NCI-H460 (cell line): ENCODE measurements around the gene WNT3A. TPM values are rescaled to one million over a fixed set of nuclear protein-coding genes. Genes with fewer than 3 reads are reported as not detected.
"Not testable (repeated sequence)": the region's sequence is repeated elsewhere in the genome, so short reads cannot be mapped to it uniquely, and the experiment has no call there.

Experiments used
- DNase-seq: peaks from one replicate; pipeline ENCODE4 v3.0.0-alpha.2; 2016; ENCODE audit warnings: low read depth; ENCODE audit errors: extremely low read depth
- total RNA-seq: library from RNA; depleted of rRNA; stranded (reverse); fragments of >200 nt; shearing (Covaris generic); gene quantifications from 2 replicates; pipeline ENCODE4 v1.2.3, GENCODE V29; 2014

The WNT3A gene
- total RNA-seq, 1 experiment from 2014 or later: not detected

GRCh38 chr1:228010921-228011320, 4.1 kb downstream of the WNT3A start:
- DNase-seq: no peak

DNA sequence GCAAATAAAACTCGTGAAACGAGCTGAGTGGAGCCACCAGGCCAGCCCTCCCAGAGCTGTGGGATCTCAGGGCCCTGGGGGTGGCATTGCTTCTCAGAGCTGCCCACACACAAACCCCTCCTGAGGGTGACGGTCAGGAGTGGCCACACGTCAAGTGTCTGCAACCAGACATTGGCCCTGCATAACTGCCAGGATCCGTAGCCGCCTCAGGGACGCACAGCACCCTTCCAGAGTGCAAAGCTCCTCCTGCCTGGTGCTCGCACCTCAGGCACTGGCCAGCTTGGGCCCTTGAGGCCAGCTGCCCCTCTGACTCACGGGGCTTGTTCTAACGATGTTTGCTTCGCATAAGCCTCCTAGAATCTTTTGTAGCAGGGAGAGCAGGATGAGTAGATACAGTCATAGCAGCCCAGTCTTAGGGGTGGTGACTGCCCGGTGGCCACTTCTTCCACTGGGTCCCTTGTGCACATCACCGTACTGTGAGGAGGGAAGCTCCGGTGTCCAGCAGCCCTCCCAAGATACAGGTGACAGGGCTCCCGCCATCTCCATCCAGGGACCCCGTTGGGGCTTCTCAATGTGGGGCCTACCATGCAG, 5.0 kb downstream of the WNT3A start:
- no peak for DNase-seq

DNA sequence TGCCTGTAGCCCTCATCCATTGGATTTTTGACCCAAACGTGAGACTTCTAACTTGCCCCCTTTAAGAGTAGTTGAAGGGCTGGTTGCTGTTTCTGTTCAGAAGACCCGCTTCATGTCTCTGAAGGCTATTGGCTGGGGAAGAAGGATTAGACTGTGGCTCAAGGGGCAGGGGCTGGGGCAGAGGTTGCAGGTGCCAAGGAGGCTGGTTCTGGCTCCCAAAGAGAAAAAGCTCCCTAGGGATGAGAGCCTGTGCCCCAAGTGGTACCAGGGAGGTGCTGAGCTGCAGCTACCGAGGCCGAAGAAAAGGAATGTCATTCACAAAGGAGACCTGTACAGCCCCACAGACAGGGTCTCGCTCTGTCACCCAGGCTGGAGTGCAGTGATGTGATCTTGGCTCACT, 5.8 kb downstream of the WNT3A start:
- no peak for DNase-seq

GRCh38 chr1:228013131-228013934, 6.5 kb downstream of the WNT3A start:
- DNase-seq: no peak

- no peak for DNase-seq
Measured at GRCh38 chr1:228013935-228014930, 7.4 kb downstream of the WNT3A start.

GRCh38 chr1:228015276-228016180, 8.7 kb downstream of the WNT3A start:
- no peak for DNase-seq

- DNase-seq: no peak
Measured at GRCh38 chr1:228016181-228016510, 9.3 kb downstream of the WNT3A start.

- DNase-seq: no peak
Measured at GRCh38 chr1:228016653-228017355, 10.0 kb downstream of the WNT3A start.

- no peak for DNase-seq
Measured at GRCh38 chr1:228017356-228018124, 10.7 kb downstream of the WNT3A start.

- DNase-seq: no peak
Measured at GRCh38 chr1:228018125-228018398, 11.3 kb downstream of the WNT3A start.

DNA sequence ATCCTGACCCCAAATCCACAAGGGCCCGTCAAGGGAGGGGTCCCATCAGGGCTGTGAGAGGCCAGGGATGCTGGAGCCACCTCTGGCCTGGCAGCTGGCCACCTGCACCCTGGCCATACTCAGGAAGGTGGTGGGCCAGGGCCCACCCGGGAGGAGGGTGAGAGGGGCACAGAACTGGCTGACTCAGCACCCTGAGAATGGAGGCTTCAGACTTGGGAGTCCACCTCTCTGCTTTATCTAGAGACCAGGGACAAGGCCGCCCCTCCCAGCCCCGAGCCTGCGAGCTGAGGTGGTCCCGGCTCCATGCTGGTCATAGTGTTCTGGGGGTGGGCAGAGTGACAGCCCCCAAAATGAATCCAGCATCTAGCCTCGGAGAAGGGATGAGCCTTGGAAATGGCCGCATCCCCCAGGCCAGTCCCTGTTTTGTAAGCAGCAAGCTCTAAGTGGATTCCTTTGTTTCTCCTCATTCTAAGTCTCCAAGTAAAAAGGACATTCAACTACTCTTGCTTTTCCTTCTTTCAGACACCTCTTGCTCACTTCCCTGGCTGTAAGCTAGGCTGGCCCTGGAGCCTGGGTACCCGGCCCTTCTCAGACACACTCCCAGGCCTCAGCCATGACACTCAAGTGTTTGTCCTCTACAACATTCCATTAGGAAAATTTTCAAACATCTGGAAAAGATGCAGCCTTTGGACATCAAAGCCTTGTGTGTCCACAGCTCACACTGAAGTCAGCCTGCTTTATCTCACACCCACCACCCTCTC, 12.3 kb downstream of the WNT3A start:
- no peak for DNase-seq

GRCh38 chr1:228019722-228020083, 12.9 kb downstream of the WNT3A start:
- DNase-seq: not testable (repeated sequence)

DNA sequence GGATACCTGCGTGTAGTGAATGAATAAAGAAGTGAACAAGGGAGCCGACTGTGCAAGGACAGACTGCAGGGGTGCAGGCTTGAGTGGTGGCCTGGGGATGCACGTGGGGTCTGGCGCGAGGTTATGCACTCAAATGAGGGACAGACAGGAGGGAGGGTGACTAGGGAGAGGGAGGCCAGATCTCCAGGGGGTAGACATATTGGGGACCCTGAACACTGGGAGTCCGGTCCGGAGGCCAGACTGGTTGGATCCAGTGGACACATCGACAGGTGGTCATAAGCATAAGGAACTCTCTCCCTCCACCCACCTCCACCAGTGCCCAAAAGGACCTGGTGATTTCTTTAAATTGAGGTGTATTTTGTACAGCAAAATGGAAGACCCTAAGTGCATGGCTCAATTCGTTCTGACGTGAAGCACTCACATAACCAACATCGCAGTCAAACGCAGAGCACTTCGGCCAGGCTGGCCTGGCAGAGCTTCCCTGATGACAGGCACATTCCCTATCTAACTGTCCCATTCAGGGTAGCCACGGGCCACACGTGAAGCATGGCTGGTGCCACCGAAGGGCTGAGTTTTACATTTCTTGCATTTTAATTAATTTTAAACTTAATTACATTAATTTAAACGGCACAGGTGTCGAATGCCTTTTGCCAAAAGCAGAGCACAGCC, 14.0 kb downstream of the WNT3A start:
- DNase-seq: no peak

GRCh38 chr1:228021355-228022030, 14.7 kb downstream of the WNT3A start:
- DNase-seq: no peak

- no peak for DNase-seq
Measured at GRCh38 chr1:228022571-228023293, 15.9 kb downstream of the WNT3A start.

- DNase-seq: no peak
Measured at GRCh38 chr1:228023294-228023639, 16.5 kb downstream of the WNT3A start.

GRCh38 chr1:228029281-228029680, 22.5 kb downstream of the WNT3A start:
- DNase-seq: no peak
